Measurements from ENCODE around the gene GORASP2. TPM values are rescaled to one million over a fixed set of nuclear protein-coding genes. Genes with fewer than 3 reads are reported as not detected.

GORASP2 gene
- total and polyA plus RNA-seq, 2 of the 8 experiments (the other 6 are each of a cell fraction or from before 2014, with no cell fraction given): 86.8 to 214 TPM

GRCh38 chr2:171016125-171016524, 87.1 kb downstream of the GORASP2 start:
- H3K9me3 ChIP-seq (ENCODE audit: insufficient read depth in 2 of 2, low read depth in 1 of 2, low read length in 1 of 2): no peaks in the 10 kb centered on the region

More at GRCh38 chr2:171016125-171016524, 87.1 kb downstream of the GORASP2 start:
- Histone ChIP-seq H3K27ac (ENCODE audit: low read depth, low read length) (no peak overlapping the region), H3K27me3 (replicated peaks in 1 of 4; ENCODE audit: control insufficient read depth in 3 of 4, extremely low read depth in 1 of 4, insufficient read depth in 3 of 4, low read length in 3 of 4) (no peaks in the 10 kb centered on the region), H2BK15ac (ENCODE audit: low read length) (no peak overlapping the region), H2BK20ac (ENCODE audit: low read length) (no peak overlapping the region), H4K20me1 (replicated peaks in 1 of 2; ENCODE audit: control insufficient read depth in 1 of 2, insufficient read depth in 2 of 2, low read length in 2 of 2) (no peaks in the 10 kb centered on the region), H3K9ac (replicated peaks in 1 of 4; ENCODE audit: extremely low read depth in 1 of 4, low read depth in 3 of 4, low read length in 3 of 4) (no peak overlapping the region), H3K18ac (ENCODE audit: extremely low read depth, low read length) (no peak overlapping the region), H3K56ac (replicated peaks; ENCODE audit: insufficient read length, low read depth, low read length) (no peak overlapping the region), H3K79me1 (ENCODE audit: low read depth, low read length) (no peaks in the 10 kb centered on the region), H4K91ac (replicated peaks; ENCODE audit: insufficient read length, low read length) (no peak overlapping the region), H3K14ac (ENCODE audit: insufficient read length) (no peak overlapping the region), H2BK12ac (ENCODE audit: low read depth, low read length) (no peak overlapping the region), H3K36me3 (ENCODE audit: control insufficient read depth in 2 of 4, insufficient read depth in 4 of 4, low read length in 3 of 4) (peaks cover 0 to 16% (median 8%) of the 10 kb centered on the region in 4 experiments; a peak in 5 of 8 replicates), H4K8ac (ENCODE audit: extremely low read depth, insufficient read depth, low read length) (no peak overlapping the region), H3K4me2 (ENCODE audit: insufficient read depth in 1 of 2, low read depth in 2 of 2, low read length in 2 of 2) (no peak overlapping the region), H2BK120ac (replicated peaks; ENCODE audit: low read depth, low read length) (no peak overlapping the region), H3K4ac (replicated peaks; ENCODE audit: insufficient read length, low read depth, low read length) (no peak overlapping the region), H2BK5ac (ENCODE audit: low read depth, low read length) (no peak overlapping the region), H3K79me2 (ENCODE audit: control insufficient read depth in 1 of 2, insufficient read depth in 2 of 2, low read length in 2 of 2) (no peaks in the 10 kb centered on the region), H3K4me1 (replicated peaks in 1 of 4; ENCODE audit: control insufficient read depth in 3 of 4, insufficient read depth in 4 of 4, low read length in 3 of 4) (no peaks in the 10 kb centered on the region), H3K23me2 (ENCODE audit: low read depth, low read length) (no peaks in the 10 kb centered on the region; the same call in 1 of the 2 replicates), H2AK5ac (ENCODE audit: low read depth, low read length) (no peak overlapping the region), H4K5ac (ENCODE audit: insufficient read length, low read depth, low read length) (no peak overlapping the region), H2AFZ (ENCODE audit: low read length) (no peak overlapping the region), H3K4me3 (ENCODE audit: extremely low read depth in 1 of 4, insufficient read depth in 2 of 4, low read depth in 3 of 4, low read length in 4 of 4) (no peak overlapping the region), H3K23ac (ENCODE audit: insufficient read length) (no peak overlapping the region)
- DNase-seq (ENCODE audit: low read depth in 1 of 2, low spot score in 2 of 2) (no peak), FAIRE-seq (no peak)
- CTCF ChIA-PET (ENCODE audit: partially characterized antibody): no interaction called here
- POLR2A ChIA-PET (ENCODE audit: partially characterized antibody): interaction anchor here (0.6 kb wide), 1 partner anchor 12 kb away, joined by 3 read pairs; no protein-coding TSS in a partner anchor
- TF ChIP-seq SIRT6 (IDR thresholded peaks at IDR 0.05; ENCODE audit: low read length): no peak
- no peak for TF ChIP-seq TAF1 (IDR thresholded peaks at IDR 0.05; ENCODE audit: low read depth, low read length)
- no peak for TF ChIP-seq GABPA (IDR thresholded peaks at IDR 0.05; ENCODE audit: borderline replicate concordance, insufficient read depth, low read length)
- no peak for TF ChIP-seq JUN (IDR thresholded peaks at IDR 0.05; ENCODE audit: low read depth, low read length)
- no peak for TF ChIP-seq KDM1A (IDR thresholded peaks at IDR 0.05; ENCODE audit: borderline replicate concordance, low read length)
- no peak for TF ChIP-seq RFX5 (IDR thresholded peaks at IDR 0.05; ENCODE audit: borderline replicate concordance, low read depth, low read length)
- TF ChIP-seq NANOG (IDR thresholded peaks at IDR 0.05; ENCODE audit: insufficient read depth, low read depth, low read length, poor library complexity, severe bottlenecking): no peak
- no peak for TF ChIP-seq CHD1 (IDR thresholded peaks at IDR 0.05; ENCODE audit: low read depth, low read length)
- TF ChIP-seq TCF12 (IDR thresholded peaks at IDR 0.05; ENCODE audit: low read depth, low read length): no peak
- TF ChIP-seq KDM5A (IDR thresholded peaks at IDR 0.05; ENCODE audit: low read length): no peak
- TF ChIP-seq RNF2 (IDR thresholded peaks at IDR 0.05; ENCODE audit: borderline replicate concordance, low read depth, low read length, missing control alignments, poor library complexity, severe bottlenecking): no peak
- no peak for TF ChIP-seq CBX8 (IDR thresholded peaks at IDR 0.05; ENCODE audit: borderline replicate concordance, low read depth, low read length)
- no peak for TF ChIP-seq JUND (IDR thresholded peaks at IDR 0.05; ENCODE audit: low read length)
- no peak for TF ChIP-seq EP300 (IDR thresholded peaks at IDR 0.05; ENCODE audit: borderline replicate concordance in 1 of 2, low read depth in 2 of 2, low read length in 2 of 2)
- 97% methylated on average over 9 of the region's 9 CpGs; no CpG with 5 or more reads in 1 of the 2 experiments for whole genome bisulfite sequencing, 2 experiments (ENCODE audit: extremely low coverage in 1 of 2, insufficient coverage in 1 of 2, insufficient read length in 1 of 2, insufficient replicate concordance in 2 of 2, low coverage in 1 of 2, low lambda C conversion rate in 2 of 2, missing lambda C conversion rate in 1 of 2)

Data from H1 (cell line).